Ectodermal cell (in vitro differentiated cells): Measurements from ENCODE around the gene PPFIBP1.

ENCODE experiments used
- H3K27ac ChIP-seq: 2 replicates; pipeline ENCODE4 v1.7.0; 2013; ENCODE audit warnings: mild to moderate bottlenecking, low read depth, low read length; ENCODE audit not compliant: insufficient read depth, poor library complexity, severe bottlenecking
- H3K27me3 ChIP-seq: 2 replicates; pipeline ENCODE4 v1.7.0; 2013; ENCODE audit warnings: mild to moderate bottlenecking, low read length; ENCODE audit not compliant: insufficient read depth, control insufficient read depth, poor library complexity, severe bottlenecking
- H3K36me3 ChIP-seq: one replicate; pipeline ENCODE4 v1.7.0; 2013; ENCODE audit warnings: low read length; ENCODE audit not compliant: control insufficient read depth, insufficient read depth
- H3K4me1 ChIP-seq: one replicate; pipeline ENCODE4 v1.7.0; 2013; ENCODE audit warnings: low read length; ENCODE audit not compliant: control insufficient read depth, insufficient read depth
- H3K4me3 ChIP-seq: 2 replicates; pipeline ENCODE4 v1.7.0; 2013; ENCODE audit warnings: low read depth, low read length, control low read depth; ENCODE audit not compliant: insufficient read depth
- H3K9me3 ChIP-seq: 2 replicates; pipeline ENCODE4 v1.7.0; 2013; ENCODE audit warnings: mild to moderate bottlenecking, low read length, moderate library complexity; ENCODE audit not compliant: control insufficient read depth
- WGBS, 2 experiments: methylation state at CpG; one replicate each; pipeline ENCODE4 v1.1.7; 2013; ENCODE audit warnings: missing lambda C conversion rate in 2 of 2; 5-methylcytosine and 5-hydroxymethylcytosine counted together

The PPFIBP1 gene

DNA sequence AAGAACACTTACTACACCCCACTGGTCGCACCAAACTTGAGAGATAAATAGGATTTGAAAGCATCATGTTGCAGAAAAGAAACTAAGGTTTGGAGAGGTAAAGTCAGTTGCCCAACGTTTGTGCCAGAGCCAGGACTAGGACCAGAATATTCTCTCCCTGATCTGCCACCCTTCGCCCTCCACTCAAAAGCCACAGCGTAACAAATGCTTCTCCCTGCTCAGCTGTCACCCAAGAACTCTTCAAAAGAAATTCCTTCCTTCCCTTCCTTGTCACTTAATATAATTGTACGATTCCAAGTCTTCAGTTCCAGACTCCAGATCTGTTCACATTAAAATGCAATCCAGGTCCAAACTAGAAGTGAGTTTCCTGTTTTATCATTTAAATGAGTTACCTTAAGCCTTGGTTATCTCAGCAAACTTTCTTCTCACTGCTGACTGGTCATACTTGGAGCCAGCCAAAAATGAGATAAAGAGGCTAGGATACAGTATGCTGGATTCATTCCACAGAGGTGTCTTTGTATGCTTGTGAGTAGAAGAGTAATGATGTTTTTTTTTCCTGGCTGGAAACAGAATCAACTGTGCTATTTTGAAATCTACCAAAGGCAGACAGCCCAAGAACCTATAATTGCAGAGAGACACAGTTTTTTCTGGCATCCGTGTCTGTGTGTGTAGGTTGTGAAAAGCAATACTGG lies 12.8 kb upstream of the PPFIBP1 start:
- Histone ChIP-seq H3K27ac (no peak overlapping the region), H3K4me3 (no peak overlapping the region), H3K4me1 (no peaks in the 10 kb centered on the region), H3K36me3 (no peaks in the 10 kb centered on the region), H3K27me3 (no peaks in the 10 kb centered on the region), H3K9me3 (no peaks in the 10 kb centered on the region)
- 87 to 92% methylated on average over 6 of the region's 6 CpGs for WGBS, 2 experiments

DNA sequence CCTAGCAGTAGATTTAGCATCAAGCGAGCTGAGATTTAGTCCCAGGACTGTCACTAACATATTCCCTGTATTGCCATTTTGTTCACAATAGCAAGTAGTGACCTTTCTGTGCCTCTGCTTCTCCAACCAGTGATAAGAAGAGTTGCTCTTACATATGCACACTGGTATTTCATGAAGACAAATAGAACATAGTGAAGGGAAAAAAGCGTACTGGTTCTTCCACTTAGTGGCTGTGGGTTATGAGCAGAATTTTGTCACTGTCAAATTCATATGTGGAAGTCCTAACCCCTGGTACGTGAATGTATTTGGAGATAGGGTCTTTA lies 12.3 kb upstream of the PPFIBP1 start:
- Histone ChIP-seq H3K9me3 (no peaks in the 10 kb centered on the region), H3K27me3 (no peaks in the 10 kb centered on the region), H3K4me1 (no peaks in the 10 kb centered on the region), H3K4me3 (no peak overlapping the region), H3K27ac (no peak overlapping the region), H3K36me3 (no peaks in the 10 kb centered on the region)
- 89 to 97% methylated on average over 3 of the region's 3 CpGs for WGBS, 2 experiments

DNA sequence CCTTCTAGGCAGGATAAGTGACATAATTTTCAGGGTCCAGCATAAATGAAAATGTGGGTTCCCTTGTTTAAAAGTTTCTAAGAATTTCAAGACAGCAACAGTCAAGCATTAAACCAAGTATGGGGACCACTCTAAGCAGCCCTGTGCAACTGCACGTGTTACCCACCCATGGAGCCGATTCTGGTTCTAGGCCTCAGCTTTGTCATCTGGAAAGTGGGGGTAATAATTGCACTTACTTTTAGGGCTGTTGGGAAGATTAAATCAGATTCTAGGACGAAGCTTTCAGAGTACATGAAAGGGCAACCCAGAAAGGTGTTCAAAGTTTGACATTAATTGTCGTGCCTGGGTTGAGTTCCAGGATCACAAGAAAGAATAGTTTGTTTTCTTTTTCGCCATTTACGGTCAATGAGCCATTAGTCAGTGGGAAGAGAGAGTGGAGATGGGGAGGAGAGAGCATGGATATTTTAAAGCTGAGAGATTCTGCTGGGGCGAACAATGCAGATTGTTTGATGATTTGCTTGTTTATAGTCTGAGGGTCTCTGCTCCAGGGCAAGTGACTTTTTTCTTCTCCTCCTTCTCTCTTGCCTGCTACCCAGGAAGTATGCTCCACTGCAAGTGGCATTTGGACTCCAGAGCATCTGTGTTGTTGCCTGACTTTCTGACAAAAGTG lies 10.7 kb upstream of the PPFIBP1 start:
- 93 to 95% methylated on average over 7 of the region's 7 CpGs for WGBS, 2 experiments
- Histone ChIP-seq H3K4me3 (no peak overlapping the region), H3K9me3 (no peaks in the 10 kb centered on the region), H3K27me3 (no peaks in the 10 kb centered on the region), H3K4me1 (no peaks in the 10 kb centered on the region), H3K27ac (no peak overlapping the region), H3K36me3 (no peaks in the 10 kb centered on the region)

- Histone ChIP-seq H3K27ac (no peak overlapping the region), H3K4me1 (no peaks in the 10 kb centered on the region), H3K4me3 (no peak overlapping the region), H3K27me3 (no peaks in the 10 kb centered on the region), H3K9me3 (no peaks in the 10 kb centered on the region), H3K36me3 (no peaks in the 10 kb centered on the region)
- WGBS, 2 experiments = 87 to 95% methylated on average over 8 to 9 of the region's 9 CpGs
Observed at GRCh38 chr12:27515671-27516070, 8.3 kb upstream of the PPFIBP1 start.

- H3K4me3 ChIP-seq = no peak overlapping the region
- H3K27ac ChIP-seq = no peak overlapping the region
- no peaks in the 10 kb centered on the region for H3K9me3 ChIP-seq
- no peaks in the 10 kb centered on the region for H3K36me3 ChIP-seq
- no peaks in the 10 kb centered on the region for H3K27me3 ChIP-seq
- 93 to 98% methylated on average over 4 of the region's 4 CpGs for whole genome bisulfite sequencing, 2 experiments
- peaks cover 7% of the 10 kb centered on the region for H3K4me1 ChIP-seq
Observed at GRCh38 chr12:27516625-27517024, 7.4 kb upstream of the PPFIBP1 start.

DNA sequence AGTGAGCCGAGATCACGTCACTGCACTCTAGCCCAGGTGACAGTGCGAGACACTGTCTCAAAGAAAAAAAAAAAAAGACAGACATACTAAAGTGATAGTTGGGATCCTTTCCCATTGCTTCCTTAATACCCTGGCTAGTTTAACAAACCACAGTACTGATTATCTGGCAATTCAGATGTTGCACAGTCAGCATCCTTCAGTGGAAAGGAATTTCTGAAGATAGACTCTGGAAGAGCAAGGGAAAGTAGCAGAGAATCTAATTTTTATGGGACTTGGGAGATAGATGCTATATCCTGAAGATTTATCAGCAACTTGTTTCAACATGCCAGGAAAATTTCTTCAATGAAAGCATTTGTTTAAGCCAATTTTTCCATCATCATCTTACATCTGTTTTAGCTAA lies 6.5 kb upstream of the PPFIBP1 start:
- H3K27ac ChIP-seq = no peak overlapping the region
- H3K36me3 ChIP-seq = no peaks in the 10 kb centered on the region
- H3K4me1 ChIP-seq = peaks cover 7% of the 10 kb centered on the region
- H3K4me3 ChIP-seq = no peak overlapping the region
- H3K9me3 ChIP-seq = no peaks in the 10 kb centered on the region
- WGBS, 2 experiments = 92 to 97% methylated on average over 3 of the region's 3 CpGs
- H3K27me3 ChIP-seq = no peaks in the 10 kb centered on the region

DNA sequence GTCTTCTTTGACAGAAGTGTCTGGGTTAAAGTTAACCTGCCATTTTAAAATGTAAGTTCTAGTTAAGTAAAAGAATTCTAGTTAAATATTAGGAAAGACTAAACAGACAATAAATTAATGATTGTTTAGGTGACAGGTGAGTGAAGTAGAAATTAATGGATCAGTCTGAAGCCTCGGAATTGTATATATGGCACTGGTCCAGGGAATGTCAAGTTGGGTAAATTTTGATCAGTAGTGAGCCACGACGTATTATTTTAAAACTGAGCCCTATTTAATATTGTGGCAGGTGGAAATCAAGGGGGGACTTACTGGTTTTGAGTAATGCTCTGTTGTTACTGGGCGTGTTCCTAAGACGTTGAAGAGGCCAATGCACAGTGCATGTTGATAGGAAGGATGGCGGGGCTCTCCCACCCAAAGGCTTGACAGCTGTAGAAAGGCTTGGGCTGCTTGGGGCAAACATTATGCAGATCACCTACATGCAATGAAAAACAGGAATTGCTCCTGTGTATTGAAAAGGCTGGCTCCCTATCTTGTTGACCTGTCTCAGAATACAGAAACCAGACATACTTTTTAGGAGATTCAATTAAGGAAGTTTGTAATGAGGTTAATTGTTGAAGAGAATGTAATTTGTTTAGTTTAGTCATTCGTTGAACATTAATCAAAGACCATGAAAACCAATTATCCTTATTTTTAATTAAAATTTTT lies 5.9 kb upstream of the PPFIBP1 start:
- no peaks in the 10 kb centered on the region for H3K36me3 ChIP-seq
- WGBS, 2 experiments = 92 to 94% methylated on average over 6 of the region's 7 CpGs
- no peaks in the 10 kb centered on the region for H3K9me3 ChIP-seq
- H3K4me3 ChIP-seq = no peak overlapping the region
- peaks cover 11% of the 10 kb centered on the region for H3K4me1 ChIP-seq
- no peaks in the 10 kb centered on the region for H3K27me3 ChIP-seq
- no peak overlapping the region for H3K27ac ChIP-seq

GRCh38 chr12:27521066-27521465 lies 2.9 kb upstream of the PPFIBP1 start:
- 51 to 52% methylated on average over 4 of the region's 4 CpGs for WGBS, 2 experiments
- no peak overlapping the region for H3K4me3 ChIP-seq
- H3K27ac ChIP-seq = no peak overlapping the region

GRCh38 chr12:27521981-27522380 lies 2.0 kb upstream of the PPFIBP1 start:
- no peaks in the 10 kb centered on the region for H3K9me3 ChIP-seq
- no peak overlapping the region for H3K27ac ChIP-seq
- WGBS, 2 experiments = 91 to 93% methylated on average over 4 of the region's 4 CpGs
- H3K4me3 ChIP-seq = no peak overlapping the region
- no peaks in the 10 kb centered on the region for H3K36me3 ChIP-seq
- H3K4me1 ChIP-seq = peaks cover 17% of the 10 kb centered on the region
- no peaks in the 10 kb centered on the region for H3K27me3 ChIP-seq

More at GRCh38 chr12:27521066-27521465, 2.9 kb upstream of the PPFIBP1 start:
- Histone ChIP-seq H3K9me3 (no peaks in the 10 kb centered on the region), H3K4me1 (peaks cover 17% of the 10 kb centered on the region), H3K27me3 (no peaks in the 10 kb centered on the region), H3K36me3 (no peaks in the 10 kb centered on the region)

- H3K36me3 ChIP-seq = no peaks in the 10 kb centered on the region
- peak overlapping the region; percentile 80 for H3K4me3 ChIP-seq
- H3K27ac ChIP-seq = peak overlapping the region; percentile 93
- no peaks in the 10 kb centered on the region for H3K9me3 ChIP-seq
- H3K27me3 ChIP-seq = no peaks in the 10 kb centered on the region
- 8 to 20% methylated on average over 6 of the region's 6 CpGs for WGBS, 2 experiments
- H3K4me1 ChIP-seq = peaks cover 17% of the 10 kb centered on the region
Observed at GRCh38 chr12:27523305-27523641, 733 bp upstream of the PPFIBP1 start.
